Stimulated activated CD4-positive, alpha-beta T cell treated with anti-CD3 and anti-CD28 coated beads, Interleukin-1b, Interleukin-23, amount 100 ng/mL, for 1 hour (primary cell): ENCODE results near the gene ACTG1.

Experiments
- DNase-seq, 2 donors: peaks; one replicate each; pipeline ENCODE4 v3.0.0-alpha.2; 2020; ENCODE audit warnings: low read depth in 2 of 2

ACTG1 gene

DNA sequence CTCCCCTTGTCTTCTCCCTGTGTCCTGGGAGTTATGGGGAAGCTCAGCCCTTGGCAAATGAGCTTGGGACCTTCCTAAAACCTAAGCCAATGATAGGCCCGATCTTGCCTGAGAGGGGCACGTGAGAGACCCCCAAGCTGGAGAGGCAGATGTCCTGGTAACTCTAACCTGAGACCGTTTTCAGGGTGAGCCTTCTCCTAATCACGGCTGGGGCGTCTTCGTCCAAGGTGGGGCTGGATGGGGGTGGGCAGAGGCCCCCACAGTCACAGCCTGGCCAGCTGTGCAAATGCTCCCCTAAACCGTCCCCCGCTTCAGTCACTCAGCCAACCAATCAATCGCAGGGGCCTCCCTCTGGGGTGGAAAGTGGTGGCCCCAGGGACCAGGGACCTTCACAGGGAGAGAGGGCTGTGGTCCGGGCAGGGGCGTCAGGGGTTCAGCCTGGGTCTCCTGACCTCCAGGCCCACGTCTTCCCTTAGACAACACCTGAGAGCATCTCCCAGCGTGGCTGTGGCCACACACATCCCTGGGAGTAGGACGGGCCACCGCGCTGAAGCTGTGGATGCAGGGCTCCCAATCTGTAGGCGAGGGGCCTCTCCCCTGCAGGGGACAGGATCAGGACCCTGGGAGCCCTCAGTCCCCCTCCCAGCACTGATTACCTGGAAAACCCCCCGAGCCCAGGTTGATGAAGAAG, 30.6 kb downstream of the ACTG1 start:
- DNase-seq = no peak

DNA sequence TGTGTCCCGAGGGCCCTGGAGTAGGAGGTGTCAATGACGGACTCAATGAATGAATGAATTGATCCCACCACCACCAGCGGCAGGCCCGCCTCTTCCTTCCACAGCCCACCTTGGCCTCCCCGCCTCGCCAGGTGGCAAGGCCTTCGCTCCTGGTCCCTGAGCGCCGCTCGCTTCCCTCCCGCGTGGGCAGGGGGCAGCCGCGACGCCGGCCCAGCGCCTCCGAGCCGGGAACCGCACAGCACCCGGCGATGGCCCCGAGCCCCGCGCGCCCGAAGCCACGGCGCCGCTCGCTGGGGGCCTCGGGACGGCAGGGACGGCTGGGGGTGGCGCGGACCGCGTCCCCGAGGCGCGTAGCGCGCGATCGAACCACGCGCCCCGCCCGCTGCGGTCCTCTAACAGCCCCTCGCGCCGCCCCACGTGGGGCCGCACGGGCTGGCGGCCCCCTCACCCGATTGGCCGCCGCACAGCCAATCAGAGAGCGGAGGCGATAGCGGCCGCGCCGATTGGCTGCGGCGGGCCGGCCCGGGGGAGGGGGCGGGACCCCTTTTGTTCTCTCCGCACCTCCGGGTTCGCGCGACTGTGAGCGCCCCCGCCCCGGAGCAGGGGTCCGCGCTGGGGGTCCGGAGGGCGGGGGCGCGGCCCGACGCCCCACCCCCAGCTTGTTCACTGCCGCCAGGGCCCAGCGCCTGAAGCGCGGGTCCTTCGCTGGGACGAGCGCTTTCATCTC, 31.4 kb downstream of the ACTG1 start:
- DNase-seq = peak; percentile 26 to 32

GRCh38 chr17:81480140-81481072, 32.2 kb downstream of the ACTG1 start:
- DNase-seq = no peak

DNA sequence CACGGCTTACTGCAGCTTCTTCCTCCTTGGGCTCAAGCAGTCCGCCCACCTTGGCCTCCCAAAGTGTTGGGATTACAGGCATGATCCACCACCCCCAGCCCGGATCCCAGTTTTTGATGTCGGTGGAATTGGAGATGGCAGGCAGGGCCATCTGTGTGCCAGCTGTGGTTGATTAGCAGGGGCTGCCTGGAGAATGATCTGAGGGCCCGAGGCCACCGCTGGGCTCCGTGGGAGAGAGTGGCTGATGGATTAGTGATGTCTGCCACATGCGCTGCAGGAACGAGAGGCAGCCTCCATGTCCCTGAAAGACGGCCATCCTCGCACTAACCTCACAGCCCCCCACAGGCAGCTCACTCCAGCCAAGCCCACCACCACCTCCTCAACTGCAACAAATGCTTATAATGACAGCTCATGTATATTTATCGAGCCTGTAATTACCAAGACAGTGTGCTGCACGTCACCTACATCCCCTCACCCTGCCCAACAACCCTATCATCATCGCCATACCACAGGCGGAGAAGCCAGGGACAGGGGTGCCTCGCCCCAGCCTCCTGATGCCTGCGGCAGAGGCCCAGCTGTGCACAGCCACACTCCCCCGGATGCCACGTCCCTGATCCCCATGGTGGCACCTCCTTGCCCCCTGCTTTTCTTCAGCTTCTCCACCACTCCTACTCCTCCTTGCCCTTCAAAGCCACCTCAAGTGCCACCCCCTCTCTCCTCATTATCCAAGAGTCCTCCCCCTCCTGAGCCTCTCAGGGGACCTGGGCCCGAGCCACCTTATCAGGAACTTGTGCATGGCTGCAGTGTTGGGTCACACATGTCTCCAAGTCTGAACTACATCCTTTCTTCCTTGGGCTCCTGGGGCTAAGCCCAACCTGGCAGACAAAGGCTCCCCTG, 33.2 kb downstream of the ACTG1 start:
- DNase-seq = no peak

DNA sequence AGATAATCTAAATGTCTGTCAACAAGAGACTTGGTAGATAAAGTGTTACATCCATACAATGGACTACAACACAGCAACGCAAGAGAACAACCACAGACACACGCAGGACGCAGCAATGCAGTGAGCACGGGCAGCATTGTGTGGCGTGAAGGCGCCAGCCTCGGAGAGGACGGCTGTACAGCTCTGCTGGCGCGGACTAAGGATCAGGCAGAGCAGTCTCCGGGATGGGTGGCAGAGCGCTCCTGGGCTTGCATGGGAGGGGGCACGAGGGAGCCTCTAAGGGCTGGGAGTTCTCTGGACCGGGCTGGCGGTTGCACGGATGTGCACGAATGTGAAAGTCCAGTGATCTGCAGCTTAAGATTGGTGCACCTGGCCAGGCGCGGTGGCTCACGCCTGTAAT, 34.5 kb downstream of the ACTG1 start:
- DNase-seq = no peak

DNA sequence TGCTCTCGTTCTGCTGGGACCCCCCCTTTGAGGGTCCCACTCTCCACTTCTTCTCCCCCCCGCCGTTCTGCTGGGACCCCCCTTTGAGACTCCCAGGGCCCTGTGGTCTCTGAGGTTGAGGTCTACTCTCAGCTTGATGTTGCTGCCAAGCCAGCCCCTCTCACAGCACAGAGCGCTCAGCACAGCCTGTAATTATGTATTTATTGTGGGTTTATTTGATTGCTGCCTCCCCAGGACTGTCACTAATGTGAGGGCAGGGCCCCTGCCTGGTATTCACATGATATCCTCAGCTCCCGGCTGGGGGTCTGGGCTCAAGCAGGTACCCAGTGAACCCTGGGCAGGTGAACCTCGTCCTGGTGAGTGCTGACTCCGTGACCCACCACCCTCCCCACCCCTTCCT, 35.4 kb downstream of the ACTG1 start:
- DNase-seq = no peak

DNA sequence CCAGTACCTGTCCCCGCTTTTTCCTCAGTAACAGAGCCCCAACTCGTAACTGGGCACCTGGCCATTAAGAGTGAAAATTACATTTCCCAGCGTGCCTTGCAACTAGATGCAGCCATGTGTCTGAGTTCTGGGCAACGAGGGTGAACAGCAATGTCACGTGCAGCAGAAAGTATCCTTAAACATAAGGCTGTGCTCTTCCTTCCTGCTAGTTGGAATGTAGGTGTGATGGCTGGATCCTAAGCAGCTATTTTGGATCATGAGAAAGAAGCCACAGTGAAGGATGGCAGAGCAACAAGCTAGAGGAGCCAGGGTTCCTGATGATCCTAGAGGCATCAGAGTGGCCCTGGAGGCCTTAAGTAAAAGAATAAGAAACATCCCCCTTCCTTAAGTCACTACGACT, 36.0 kb downstream of the ACTG1 start:
- no peak for DNase-seq

GRCh38 chr17:81476097-81476496, 36.5 kb downstream of the ACTG1 start:
- DNase-seq = no peak

DNA sequence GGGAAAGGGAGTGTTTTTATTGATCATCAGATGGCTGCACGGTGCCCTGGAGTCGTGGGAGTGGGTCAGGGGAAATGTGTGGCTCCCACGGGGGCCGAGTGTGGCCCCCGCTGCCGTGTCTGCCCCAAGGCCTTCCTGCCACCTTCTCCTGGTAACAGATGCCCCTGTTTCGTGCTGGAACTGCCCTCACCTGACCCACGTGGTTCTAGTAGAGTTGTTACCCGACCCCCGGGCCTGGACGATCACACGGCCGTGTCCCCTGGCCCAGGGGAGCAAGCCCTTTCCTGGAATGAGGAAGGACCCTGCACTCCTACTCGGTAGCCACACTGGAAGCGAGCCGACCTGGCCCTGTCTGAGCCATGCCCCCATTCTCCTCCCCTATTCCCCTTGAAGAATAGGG, 37.6 kb downstream of the ACTG1 start:
- DNase-seq = no peak

DNA sequence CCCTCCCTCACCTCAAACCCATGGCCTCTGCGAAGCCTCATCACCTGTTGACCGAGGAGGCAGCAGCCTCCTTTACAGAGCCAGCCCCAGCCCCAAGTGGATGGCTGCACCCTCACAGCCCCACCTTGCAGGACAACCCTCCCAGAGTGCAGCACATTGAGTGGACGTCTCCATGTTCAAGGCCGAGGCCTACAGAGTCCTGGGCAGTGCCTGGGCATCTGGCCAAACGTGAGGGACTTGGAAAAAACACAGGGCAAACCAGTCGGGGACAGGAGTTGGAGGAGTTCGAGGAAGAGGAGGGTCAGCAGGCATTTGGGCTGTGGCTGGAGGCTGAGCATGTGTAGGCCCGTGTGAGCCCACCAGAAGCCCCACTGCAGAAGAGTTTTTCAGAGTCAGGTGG, 39.6 kb downstream of the ACTG1 start:
- no peak for DNase-seq

DNA sequence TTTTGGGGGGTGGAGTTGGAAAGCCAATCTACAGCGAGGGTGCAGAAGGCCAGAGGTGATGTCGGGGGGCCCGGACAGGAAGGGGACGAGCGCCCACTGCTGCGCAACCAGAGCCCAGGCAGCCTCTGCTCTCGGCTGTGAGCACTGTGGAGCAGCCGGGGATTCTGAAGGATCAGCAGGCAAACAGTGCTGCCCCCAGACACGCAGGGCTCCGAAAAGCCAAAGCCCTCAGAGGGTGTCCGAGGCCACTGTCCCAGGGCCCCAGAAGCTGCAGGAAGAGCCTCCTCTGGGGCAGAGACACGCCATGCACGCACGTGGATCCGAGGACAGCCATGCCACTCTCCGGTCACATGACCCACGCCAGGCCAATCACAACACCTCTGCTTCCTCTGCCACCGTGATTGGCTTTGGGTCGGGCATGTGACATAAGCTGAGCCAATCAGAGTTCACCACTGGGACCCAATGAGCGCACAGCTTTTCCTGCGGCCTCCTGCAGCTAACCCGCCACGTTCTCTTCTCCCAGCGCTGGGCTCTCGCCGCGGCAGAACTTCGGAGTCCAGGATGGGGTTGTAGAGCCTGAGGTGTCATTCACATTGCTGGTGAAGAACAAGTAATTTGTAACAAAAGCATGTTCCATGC, 40.7 kb downstream of the ACTG1 start:
- DNase-seq = no peak

GRCh38 chr17:81470944-81471817, 41.4 kb downstream of the ACTG1 start:
- no peak for DNase-seq

GRCh38 chr17:81470270-81470943, 42.2 kb downstream of the ACTG1 start:
- no peak for DNase-seq

GRCh38 chr17:81469266-81469665, 43.3 kb downstream of the ACTG1 start:
- DNase-seq = no peak

DNA sequence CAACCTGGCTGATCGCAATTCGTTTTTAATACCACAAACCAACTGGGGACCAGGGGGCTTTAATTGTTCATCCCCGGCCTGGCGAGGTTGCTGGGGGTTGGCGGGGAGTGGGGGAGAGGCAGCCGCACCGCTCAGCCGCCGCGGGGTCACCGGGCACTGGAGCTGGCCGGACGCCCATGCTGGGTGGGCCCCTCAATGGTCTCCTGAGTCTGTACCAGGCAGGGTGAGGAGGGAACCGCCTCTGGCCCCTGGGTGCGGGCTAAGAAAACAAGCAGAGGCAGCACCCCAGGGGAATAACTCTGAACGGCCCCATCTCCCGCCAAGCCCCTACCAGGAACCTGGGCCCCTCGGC, 43.9 kb downstream of the ACTG1 start:
- no peak for DNase-seq

DNA sequence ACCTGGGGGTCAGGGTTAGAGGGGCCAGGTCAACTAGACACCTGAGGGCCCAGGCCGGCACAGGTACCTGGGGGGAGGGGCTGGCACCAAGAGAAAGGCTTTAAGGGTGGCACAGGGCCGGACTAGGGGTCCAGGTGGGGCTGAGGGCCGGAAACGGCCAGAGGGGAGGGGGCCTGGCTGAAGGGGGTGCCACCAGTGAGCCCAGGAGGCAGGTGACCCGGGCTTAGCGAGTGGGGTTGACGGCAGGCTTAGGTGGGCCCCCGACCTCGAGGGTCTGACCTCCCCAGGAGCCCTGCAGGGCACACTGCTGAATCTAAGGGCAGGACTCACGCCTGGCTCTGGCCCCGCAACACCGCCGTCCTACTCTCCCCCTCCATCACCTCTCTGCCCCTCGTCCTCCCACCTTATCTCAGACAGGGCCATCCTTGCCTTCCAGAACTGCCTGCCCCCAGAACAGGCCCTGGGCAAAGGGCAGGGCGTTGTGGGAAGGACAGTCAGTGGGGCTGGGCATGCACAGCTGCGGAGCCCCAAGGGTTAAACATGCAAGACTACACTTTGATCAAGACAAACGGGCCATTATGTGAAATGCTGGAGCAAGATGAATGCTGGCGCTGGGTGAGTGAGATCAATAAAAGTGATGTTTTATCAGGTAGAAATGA, 44.4 kb downstream of the ACTG1 start:
- no peak for DNase-seq

DNA sequence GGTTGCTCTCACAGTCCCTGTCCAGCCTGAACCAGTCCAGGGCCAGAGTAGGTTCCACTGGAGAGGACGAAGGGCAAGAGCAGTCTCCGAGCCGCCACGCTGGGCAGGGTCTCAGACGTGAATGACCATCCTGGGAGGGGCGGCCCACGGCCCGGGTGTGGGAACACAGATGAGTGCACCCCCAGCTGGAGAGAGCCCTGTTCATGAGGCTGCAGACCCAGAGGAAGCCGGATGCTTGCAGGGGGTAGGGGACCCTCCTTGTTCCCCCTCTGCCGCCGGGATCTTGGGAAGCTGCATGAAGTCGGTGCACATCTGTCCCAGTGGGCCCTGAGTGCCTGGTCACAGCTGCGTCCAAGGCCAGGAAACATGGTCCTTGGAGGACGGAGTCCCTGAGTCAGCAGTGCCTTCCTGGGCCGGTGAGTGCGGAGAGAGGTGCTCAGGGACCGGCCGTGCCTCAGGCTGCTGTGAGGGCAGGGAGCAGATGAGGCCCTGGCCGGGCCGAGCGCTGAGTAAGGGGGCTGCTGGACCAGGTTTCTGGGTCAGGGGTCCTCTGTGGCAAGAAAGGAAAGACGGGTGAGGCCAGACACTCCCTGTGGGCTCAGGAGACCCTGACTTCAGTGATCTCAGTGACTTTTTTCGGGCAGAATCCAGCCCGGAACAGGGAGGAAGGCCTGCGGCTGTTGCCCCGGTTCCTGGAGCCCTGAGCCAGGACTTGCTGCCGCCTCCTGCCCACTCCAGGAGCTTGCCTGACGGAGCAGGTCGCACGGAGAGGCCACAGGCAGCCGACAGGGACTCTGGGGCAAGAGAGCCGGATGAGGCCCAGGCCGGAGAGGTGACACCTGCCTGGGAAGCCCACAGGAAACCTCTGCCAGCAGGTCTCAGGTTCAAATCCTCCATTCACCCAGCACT, 45.8 kb downstream of the ACTG1 start:
- no peak for DNase-seq

DNA sequence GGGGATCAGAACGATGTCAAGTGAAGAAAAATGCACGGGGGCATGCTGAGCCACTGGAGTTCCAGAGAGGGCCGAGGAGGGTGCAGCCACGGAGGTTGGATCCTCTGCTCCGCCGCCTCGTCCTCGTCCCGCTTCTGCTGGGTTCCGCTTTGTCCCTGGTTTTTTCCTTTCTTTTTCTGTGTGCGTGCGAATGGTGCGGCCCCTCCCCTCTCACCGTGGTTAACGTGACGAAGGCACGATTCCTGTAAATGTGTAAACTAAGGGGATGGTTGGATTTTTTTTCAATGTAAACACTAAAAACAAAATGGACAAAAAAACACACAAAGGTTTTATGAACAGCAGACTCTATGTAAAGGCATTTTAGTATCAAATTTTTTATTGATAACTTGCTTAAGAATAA, 46.7 kb downstream of the ACTG1 start:
- no peak for DNase-seq
